C4-2B (cell line): ENCODE measurements around the gene CPLX1.
"Not testable (repeated sequence)": the region's sequence is repeated elsewhere in the genome, so short reads cannot be mapped to it uniquely, and the experiment has no call there.

Experiments
- CTCF ChIP-seq: fragments of 450-650 bp; conservative IDR thresholded peaks from 2 replicates; pipeline ENCODE4 v1.5.1; 2017; ENCODE audit warnings: mild to moderate bottlenecking
- ZFX ChIP-seq: fragments of 450-650 bp; IDR thresholded peaks from 2 replicates; pipeline ENCODE4 v1.6.1; 2017

- not testable (repeated sequence) for TF ChIP-seq CTCF, ZFX
Measured at GRCh38 chr4:775485-775884, 50.4 kb downstream of the CPLX1 start.
